H9 (cell line): ENCODE results near the gene GRM3. TPM values are rescaled to one million over a fixed set of nuclear protein-coding genes. Genes with fewer than 3 reads are reported as not detected.

Experiments used
- DNase-seq: peaks from one replicate; pipeline ENCODE4 v3.0.0-alpha.2; 2017
- H2AFZ ChIP-seq: one replicate; pipeline ENCODE4 v1.6.1; 2013; ENCODE audit warnings: mild to moderate bottlenecking, low read length, control low read depth, moderate library complexity
- H2AK5ac ChIP-seq: 2 replicates; pipeline ENCODE4 v1.6.1; 2013; ENCODE audit warnings: low read length, control low read depth, mixed read lengths; ENCODE audit not compliant: insufficient read length
- H2BK120ac ChIP-seq: one replicate; pipeline ENCODE4 v1.6.1; 2013; ENCODE audit warnings: low read depth, mild to moderate bottlenecking, low read length, control low read depth, inconsistent platforms; ENCODE audit not compliant: poor library complexity, severe bottlenecking
- H2BK12ac ChIP-seq: 2 replicates; pipeline ENCODE4 v1.6.1; 2013; ENCODE audit warnings: low read length, control low read depth, mixed read lengths, low read depth; ENCODE audit not compliant: insufficient read length
- H2BK15ac ChIP-seq: 2 replicates; pipeline ENCODE4 v1.6.1; 2013; ENCODE audit warnings: low read depth, low read length, control low read depth
- H2BK20ac ChIP-seq: one replicate; pipeline ENCODE4 v1.6.1; 2013; ENCODE audit warnings: low read depth, mild to moderate bottlenecking, low read length, control low read depth, inconsistent platforms; ENCODE audit not compliant: poor library complexity, severe bottlenecking
- H2BK5ac ChIP-seq: 2 replicates; pipeline ENCODE4 v1.6.1; 2013; ENCODE audit warnings: low read length, control low read depth, mixed read lengths; ENCODE audit not compliant: insufficient read length
- H3K14ac ChIP-seq: 2 replicates; pipeline ENCODE4 v1.6.1; 2013; ENCODE audit warnings: low read length, control low read depth; ENCODE audit not compliant: insufficient read depth
- H3K18ac ChIP-seq: 2 replicates; pipeline ENCODE4 v1.6.1; 2013; ENCODE audit warnings: low read depth, mild to moderate bottlenecking, mixed read lengths, low read length, control low read depth; ENCODE audit not compliant: insufficient read length
- H3K23ac ChIP-seq: 2 replicates; pipeline ENCODE4 v1.6.1; 2013; ENCODE audit warnings: low read length, control low read depth, mixed read lengths, low read depth; ENCODE audit not compliant: insufficient read length
- H3K23me2 ChIP-seq: 2 replicates; pipeline ENCODE4 v1.6.1; 2013; ENCODE audit warnings: low read depth, mild to moderate bottlenecking, mixed read lengths, low read length, control low read depth; ENCODE audit not compliant: insufficient read length, poor library complexity, severe bottlenecking
- H3K27ac ChIP-seq: 2 replicates; pipeline ENCODE4 v1.5.1; 2013; ENCODE audit warnings: low read length, control low read depth, mixed read lengths, low read depth; ENCODE audit not compliant: insufficient read length
- H3K27me3 ChIP-seq: 2 replicates; pipeline ENCODE4 v1.6.1; 2013; ENCODE audit warnings: low read length, control low read depth, inconsistent platforms; ENCODE audit not compliant: insufficient read depth
- H3K4ac ChIP-seq: 2 replicates; pipeline ENCODE4 v1.6.1; 2013; ENCODE audit warnings: low read depth, mild to moderate bottlenecking, control low read depth, inconsistent platforms, low read length, moderate library complexity
- H3K4me1 ChIP-seq: 2 replicates; pipeline ENCODE4 v1.6.1; 2013; ENCODE audit warnings: low read length, control low read depth, inconsistent platforms; ENCODE audit not compliant: insufficient read depth
- H3K4me2 ChIP-seq: 2 replicates; pipeline ENCODE4 v1.6.1; 2013; ENCODE audit warnings: low read length, control low read depth, mixed read lengths; ENCODE audit not compliant: insufficient read length, insufficient read depth
- H3K56ac ChIP-seq: 2 replicates; pipeline ENCODE4 v1.6.1; 2013; ENCODE audit warnings: low read depth, mild to moderate bottlenecking, mixed read lengths, low read length, control low read depth; ENCODE audit not compliant: insufficient read length
- H3K79me1 ChIP-seq: 2 replicates; pipeline ENCODE4 v1.6.1; 2013; ENCODE audit warnings: low read depth, mild to moderate bottlenecking, moderate library complexity, low read length, control low read depth, inconsistent platforms; ENCODE audit not compliant: insufficient read depth, poor library complexity, severe bottlenecking
- H3K79me2 ChIP-seq: 2 replicates; pipeline ENCODE4 v1.6.1; 2013; ENCODE audit warnings: low read length, control low read depth, inconsistent platforms; ENCODE audit not compliant: insufficient read depth
- H3K9ac ChIP-seq: 2 replicates; pipeline ENCODE4 v1.6.1; 2013; ENCODE audit warnings: low read length, control low read depth, mixed read lengths; ENCODE audit not compliant: insufficient read length; ENCODE audit errors: extremely low read depth
- H3K9me3 ChIP-seq: one replicate; pipeline ENCODE4 v1.6.1; 2013; ENCODE audit warnings: low read depth, low read length, inconsistent platforms; ENCODE audit not compliant: control insufficient read depth
- H3T11ph ChIP-seq: one replicate; pipeline ENCODE4 v1.6.1; 2013; ENCODE audit warnings: mild to moderate bottlenecking, low read length, control low read depth, inconsistent platforms
- H4K20me1 ChIP-seq: one replicate; pipeline ENCODE4 v1.6.1; 2013; ENCODE audit not compliant: control insufficient read depth, insufficient read length, insufficient read depth
- H4K5ac ChIP-seq: 2 replicates; pipeline ENCODE4 v1.6.1; 2013; ENCODE audit warnings: low read depth, mild to moderate bottlenecking, mixed read lengths, low read length, control low read depth; ENCODE audit not compliant: insufficient read length
- H4K8ac ChIP-seq: replicated peaks from 2 replicates; pipeline ENCODE4 v1.6.1; 2013; ENCODE audit warnings: low read length, control low read depth, mixed read lengths, low read depth; ENCODE audit not compliant: insufficient read length
- H4K91ac ChIP-seq: 2 replicates; pipeline ENCODE4 v1.6.1; 2013; ENCODE audit warnings: low read depth, mild to moderate bottlenecking, moderate library complexity, mixed read lengths, low read length, control low read depth; ENCODE audit not compliant: insufficient read length
- H3K27ac Mint-ChIP-seq, 3 experiments: 2 replicates in 2 of 3; 3 replicates in 1 of 3; pipeline ENCODE4 v1.8.0; 2020 to 2021; ENCODE audit warnings: mixed read lengths in 3 of 3, mild to moderate bottlenecking in 1 of 3, moderate library complexity in 1 of 3
- H3K27me3 Mint-ChIP-seq: 2 replicates; pipeline ENCODE4 v1.8.0; 2021; ENCODE audit warnings: low read depth, mild to moderate bottlenecking, moderate library complexity, mixed read lengths
- H3K36me3 Mint-ChIP-seq, 3 experiments: 2 replicates in 2 of 3; 3 replicates in 1 of 3; pipeline ENCODE4 v1.8.0; 2020 to 2021; ENCODE audit warnings: low read depth in 3 of 3, mixed read lengths in 3 of 3; ENCODE audit not compliant: insufficient read depth in 1 of 3
- H3K4me1 Mint-ChIP-seq, 2 experiments: 2 replicates each; pipeline ENCODE4 v1.8.0; 2020; ENCODE audit warnings: mixed read lengths in 2 of 2
- H3K4me3 Mint-ChIP-seq, 2 experiments: 2 replicates in 1 of 2; 3 replicates in 1 of 2; pipeline ENCODE4 v1.8.0; 2020 to 2021; ENCODE audit warnings: mild to moderate bottlenecking in 2 of 2, mixed read lengths in 2 of 2, moderate library complexity in 1 of 2
- H3K9me3 Mint-ChIP-seq, 2 experiments: 2 replicates in 1 of 2; 3 replicates in 1 of 2; pipeline ENCODE4 v1.8.0; 2020; ENCODE audit warnings: mild to moderate bottlenecking in 2 of 2, mixed read lengths in 2 of 2, moderate library complexity in 1 of 2
- CTCF ChIP-seq: fragments of 200-600 bp; sonication (generic); conservative IDR thresholded peaks from 3 replicates; pipeline ENCODE4 v1.8.0; 2021; ENCODE audit warnings: antibody characterized with exemption, mild to moderate bottlenecking
- WGBS: extraction: QIAGEN DNeasy Blood & Tissue Kit; methylation state at CpG from one replicate; pipeline ENCODE4 v1.1.7; 2013; ENCODE audit warnings: missing lambda C conversion rate, low lambda C conversion rate, mixed read lengths; ENCODE audit not compliant: insufficient read length; ENCODE audit errors: extremely low coverage; 5-methylcytosine and 5-hydroxymethylcytosine counted together
- total RNA-seq: library from RNA; stranded (reverse); gene quantifications from 2 replicates; pipeline ENCODE4 v1.2.1, GENCODE V29; 2021

Gene GRM3
- total RNA-seq, 1 experiment from 2014 or later, result 0.15 TPM

GRCh38 chr7:86660950-86661462 is 17.3 kb downstream of the GRM3 start:
- no peak overlapping the region for H3K4me2 ChIP-seq
- no peaks in the 10 kb centered on the region for H3K27me3 ChIP-seq
- H3K27ac Mint-ChIP-seq, result no peak overlapping the region
- no peak overlapping the region for H4K8ac ChIP-seq
- no peak overlapping the region for H2BK15ac ChIP-seq
- no peaks in the 10 kb centered on the region for H3K79me1 ChIP-seq
- H2BK20ac ChIP-seq, result no peak overlapping the region
- H3K9me3 ChIP-seq, result no peaks in the 10 kb centered on the region
- no peak overlapping the region for H3T11ph ChIP-seq
- no peak overlapping the region for H3K9ac ChIP-seq
- H4K5ac ChIP-seq, result no peak overlapping the region
- no peak for TF ChIP-seq CTCF
- no peak overlapping the region for H3K27ac ChIP-seq
- H3K4me1 Mint-ChIP-seq, result peaks cover 0 to 7% of the 10 kb centered on the region in 2 experiments; a peak in 2 of 4 replicates
- H4K20me1 ChIP-seq, result no peaks in the 10 kb centered on the region
- H4K91ac ChIP-seq, result no peak overlapping the region
- H2AK5ac ChIP-seq, result no peak overlapping the region
- H3K27me3 Mint-ChIP-seq, result no peaks in the 10 kb centered on the region
- no peak overlapping the region for H2AFZ ChIP-seq
- H2BK12ac ChIP-seq, result no peak overlapping the region
- no peaks in the 10 kb centered on the region for H3K23me2 ChIP-seq
- H3K14ac ChIP-seq, result no peak overlapping the region
- no peak overlapping the region for H2BK120ac ChIP-seq
- H3K4me1 ChIP-seq, result no peaks in the 10 kb centered on the region
- DNase-seq, result no peak
- H3K18ac ChIP-seq, result no peak overlapping the region
- no peak overlapping the region for H2BK5ac ChIP-seq
- no peak overlapping the region for H3K23ac ChIP-seq
- H3K4ac ChIP-seq, result no peak overlapping the region
- no peak overlapping the region for H3K4me3 Mint-ChIP-seq
- WGBS, result no CpG with 5 or more reads among the region's 3 CpGs
- H3K79me2 ChIP-seq, result no peaks in the 10 kb centered on the region
- no peaks in the 10 kb centered on the region for H3K36me3 Mint-ChIP-seq
- H3K56ac ChIP-seq, result no peak overlapping the region
- no peaks in the 10 kb centered on the region for H3K9me3 Mint-ChIP-seq
